ENCODE results near the gene MAZ.

MAZ gene

DNA sequence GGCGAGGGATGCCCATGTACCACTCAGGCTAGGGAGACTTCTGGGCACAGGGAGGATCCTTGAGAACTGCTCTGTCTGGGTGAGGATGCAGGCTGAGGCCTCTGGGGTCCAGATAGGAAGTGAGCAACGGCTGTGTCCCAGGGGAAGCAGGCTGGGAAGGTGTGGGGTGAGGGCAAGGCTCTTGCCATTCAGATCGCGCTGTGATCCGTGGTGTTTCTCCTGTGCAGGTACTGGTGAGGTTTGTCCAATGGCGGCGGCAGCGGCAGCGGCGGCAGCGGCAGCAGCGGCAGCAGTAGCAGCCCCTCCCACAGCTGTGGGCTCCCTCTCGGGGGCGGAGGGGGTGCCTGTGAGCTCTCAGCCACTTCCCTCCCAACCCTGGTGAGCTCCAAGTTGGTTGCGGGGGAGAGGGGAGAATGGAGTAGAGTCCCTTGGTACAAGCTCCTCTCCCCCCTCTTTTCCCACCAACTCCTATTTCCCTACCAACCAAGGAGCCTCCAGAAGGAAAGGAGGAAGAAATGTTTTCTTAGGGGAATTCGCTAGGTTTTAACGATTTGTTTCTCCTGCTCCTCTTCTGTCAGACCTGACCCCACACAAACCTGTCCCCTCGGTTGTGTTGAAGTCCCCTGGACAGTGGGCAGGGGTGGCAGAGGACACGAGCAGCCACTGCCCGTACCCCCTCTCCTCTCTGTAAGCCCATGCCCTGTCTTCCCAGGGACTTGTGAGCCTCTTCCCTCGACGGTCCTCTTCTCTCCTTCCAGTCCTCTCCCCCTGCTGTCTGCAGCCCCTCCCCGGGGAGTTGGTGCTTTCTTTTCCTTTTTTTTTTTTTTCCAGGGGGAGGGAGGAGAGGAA, 3.7 kb downstream of the MAZ start:
- no peak for DNase-seq

DNA sequence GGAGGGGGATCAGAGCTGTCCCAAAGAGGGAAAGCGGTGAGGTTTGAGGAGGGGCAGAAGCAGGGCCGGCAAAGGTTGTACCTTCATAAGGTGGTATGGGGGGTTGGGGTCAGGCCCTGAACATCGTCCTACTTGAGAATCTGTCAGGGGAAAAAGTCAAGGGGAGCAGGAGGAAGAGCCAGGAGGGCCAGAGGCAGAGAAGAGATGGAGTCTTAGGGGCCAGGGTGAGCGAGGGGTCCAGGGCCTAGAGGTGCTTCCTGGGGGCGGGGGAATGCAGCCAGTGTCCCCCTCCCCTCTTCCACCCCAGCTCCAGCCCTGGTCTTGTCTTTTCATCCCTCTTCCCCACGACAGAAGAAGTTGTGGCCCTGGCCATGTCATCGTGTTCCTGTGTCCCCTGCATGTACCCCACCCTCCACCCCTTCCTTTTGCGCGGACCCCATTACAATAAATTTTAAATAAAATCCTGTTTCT, 4.4 kb downstream of the MAZ start:
- DNase-seq: no peak

DNA sequence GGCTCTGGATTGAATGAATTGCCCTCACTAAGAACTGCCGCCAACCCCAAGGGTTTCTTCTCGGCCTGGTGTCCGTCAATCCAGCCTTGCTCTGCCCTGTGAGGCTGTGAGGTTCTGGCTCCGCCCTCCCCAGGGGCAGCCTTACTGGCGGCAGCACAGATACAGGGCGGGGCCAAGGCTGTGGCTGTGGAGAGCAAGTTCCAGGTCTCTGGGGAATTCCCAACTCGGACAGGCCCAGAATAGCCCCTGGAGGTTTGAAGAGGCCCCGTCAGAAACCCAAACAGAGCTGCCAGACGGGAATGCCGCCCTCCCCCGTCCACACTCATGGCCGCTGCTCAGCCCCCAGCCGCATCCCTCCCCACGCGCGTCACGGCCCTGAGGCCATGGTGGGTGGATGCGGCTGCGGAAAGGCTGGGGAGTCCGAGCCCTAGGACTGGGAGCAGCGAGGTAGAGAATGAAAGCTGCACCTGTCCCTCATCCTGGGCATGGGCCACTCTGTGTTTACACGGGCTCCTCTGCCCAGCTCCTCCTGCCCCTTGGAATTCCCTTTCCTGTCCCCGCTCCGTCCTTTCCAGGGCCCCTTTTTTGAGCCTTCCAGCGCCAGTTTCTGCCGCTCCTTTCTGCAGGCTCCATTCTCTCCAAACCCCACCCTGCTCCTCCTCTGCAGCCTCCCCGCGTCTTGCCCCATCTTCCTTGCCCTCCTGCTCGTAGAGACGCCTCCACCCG, 5.0 kb downstream of the MAZ start:
- DNase-seq: peak; percentile 74 to 92

DNA sequence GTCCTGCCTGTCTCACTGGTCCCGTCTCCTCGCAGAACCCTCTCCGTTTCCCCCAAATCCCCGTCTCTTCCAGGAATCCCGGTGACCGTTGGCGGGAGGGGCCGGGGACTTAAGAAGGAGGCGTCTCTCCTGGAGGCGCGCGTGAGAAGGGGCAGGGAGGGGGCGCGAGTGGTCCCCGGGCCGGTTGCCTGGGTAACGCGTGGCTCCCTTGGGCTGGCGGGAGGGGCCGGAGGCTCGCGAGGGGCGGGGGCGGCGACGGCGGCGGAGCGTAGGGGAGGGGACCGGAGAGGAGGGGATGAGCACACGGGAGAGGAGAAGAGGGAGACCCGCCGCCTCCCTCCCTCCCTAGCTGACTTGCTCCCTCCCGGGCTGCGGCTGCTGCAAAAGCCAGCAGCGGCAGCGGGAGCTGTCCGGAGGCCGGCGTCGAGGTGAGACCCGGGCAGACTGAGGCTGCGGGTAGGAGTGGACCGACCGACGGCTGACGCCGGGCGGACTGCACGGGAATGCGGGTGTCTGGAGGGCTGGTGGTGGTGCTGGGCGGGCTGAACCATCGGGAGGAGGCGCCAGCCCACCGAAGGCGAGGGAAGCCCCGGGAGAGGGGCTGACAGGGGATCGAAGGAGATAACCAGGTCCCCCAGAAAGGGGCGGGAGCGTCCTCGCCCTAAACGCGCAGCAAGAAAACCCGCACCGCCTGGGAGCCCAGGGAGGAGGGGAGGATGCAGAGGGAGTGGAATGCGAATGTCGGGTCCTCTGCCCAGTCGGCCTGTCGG, 5.8 kb downstream of the MAZ start, which contains the start of gene PRRT2:
PRRT2 (plus strand) TSS at position 298 of the 770 bp plus-strand sequence. CDS start 862 bp downstream, outside the sequence.
- DNase-seq: peak; percentile 38 to 66

GRCh38 chr16:29812754-29813643, 6.7 kb downstream of the MAZ start:
- no peak for DNase-seq

DNA sequence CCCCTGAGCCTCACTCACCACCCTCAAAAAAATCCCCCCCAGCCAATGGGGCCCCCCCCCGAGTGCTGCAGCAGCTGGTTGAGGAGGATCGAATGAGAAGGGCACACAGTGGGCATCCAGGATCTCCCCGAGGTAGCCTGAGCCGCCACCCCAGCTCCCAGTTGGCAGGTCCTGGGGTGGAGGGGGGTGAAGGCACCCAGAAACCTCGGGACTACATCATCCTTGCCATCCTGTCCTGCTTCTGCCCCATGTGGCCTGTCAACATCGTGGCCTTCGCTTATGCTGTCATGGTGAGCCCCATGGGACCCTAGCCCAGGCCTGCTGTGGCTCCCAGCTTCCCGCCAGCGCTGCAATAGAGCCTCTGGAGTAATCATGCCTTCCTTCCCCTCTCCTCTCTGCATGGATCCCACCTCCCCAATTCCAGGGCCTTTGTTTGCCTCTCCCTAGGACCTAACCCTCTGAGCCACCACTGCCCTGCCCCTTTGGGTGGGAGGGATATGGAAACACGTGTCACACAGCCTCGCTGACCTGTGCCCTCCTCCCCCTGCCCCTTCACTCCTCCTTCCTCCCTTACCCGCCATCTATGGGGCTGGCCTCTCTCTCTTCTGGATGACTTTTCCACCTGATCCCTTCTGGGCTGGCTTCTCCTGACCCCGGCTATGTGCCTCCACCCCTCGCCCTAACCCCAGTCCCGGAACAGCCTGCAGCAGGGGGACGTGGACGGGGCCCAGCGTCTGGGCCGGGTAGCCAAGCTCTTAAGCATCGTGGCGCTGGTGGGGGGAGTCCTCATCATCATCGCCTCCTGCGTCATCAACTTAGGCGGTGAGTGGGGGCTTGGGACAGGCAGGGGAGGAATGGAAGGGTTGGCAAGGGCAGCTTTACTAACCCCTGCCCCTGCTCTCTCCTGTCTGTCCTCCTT, 7.6 kb downstream of the MAZ start:
- no peak for DNase-seq

DNA sequence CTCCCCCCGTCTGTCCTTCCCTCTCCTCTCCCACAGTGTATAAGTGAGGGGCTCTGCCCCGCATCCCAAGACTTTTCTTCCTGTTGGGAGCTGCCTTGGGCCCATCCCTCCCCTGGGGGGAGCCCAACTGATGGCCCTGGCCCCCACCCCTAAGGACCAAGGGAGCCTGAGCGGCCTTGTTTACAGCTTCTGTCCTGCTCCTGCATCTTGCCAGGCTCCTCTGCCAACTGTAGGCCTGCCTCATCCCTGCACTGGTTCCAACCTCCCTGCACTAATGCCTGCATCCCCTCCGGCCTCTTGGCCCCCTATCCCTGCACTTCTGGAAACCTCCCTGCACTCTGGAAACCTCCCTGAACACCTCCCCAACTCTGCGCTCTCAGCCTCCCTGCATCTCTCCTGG, 8.3 kb downstream of the MAZ start:
- no peak for DNase-seq

- DNase-seq: peak in 1 of 2 experiments; percentile 50
These were observed 8.8 kb downstream of the MAZ start for GRCh38 chr16:29815032-29815721.

DNA sequence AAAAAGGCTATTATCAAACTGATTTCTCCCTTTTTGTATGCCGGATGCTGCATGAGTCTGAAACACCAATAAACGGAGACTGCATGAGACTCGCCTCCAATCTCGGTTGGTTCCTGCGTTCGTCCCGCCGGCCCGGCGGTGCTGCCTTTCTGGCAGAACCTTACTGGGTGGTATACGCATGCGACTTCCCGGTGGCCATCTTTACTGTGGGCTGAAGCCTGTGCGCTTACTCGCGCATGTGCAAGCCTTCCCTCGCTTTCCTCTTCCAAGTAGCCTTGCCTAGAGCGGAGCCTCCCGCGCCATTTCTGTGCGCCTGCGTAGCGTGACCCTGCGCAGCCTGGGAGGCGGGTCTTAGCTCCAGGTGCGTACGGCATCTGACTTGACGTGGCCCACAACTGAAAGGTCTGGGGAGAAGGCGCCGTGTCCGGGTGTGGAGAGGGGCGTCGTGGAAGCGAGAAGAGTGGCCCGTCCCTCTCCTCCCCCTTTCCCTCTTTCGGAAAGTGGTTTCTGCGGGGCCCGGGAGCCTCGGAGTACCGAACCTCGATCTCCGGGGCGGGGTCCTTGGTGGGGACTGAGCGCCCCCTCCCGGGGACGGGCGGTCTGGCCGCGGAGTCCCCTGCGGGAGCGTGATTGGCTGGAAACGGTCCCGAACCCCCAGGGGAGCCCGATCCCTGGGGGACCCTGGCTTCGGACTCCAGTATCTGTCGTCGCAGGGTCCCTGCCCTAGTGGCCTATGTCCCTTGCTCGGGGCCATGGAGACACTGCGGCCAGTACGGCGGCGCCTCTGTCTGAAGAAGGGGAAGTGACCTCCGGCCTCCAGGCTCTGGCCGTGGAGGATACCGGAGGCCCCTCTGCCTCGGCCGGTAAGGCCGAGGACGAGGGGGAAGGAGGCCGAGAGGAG, 9.7 kb downstream of the MAZ start, which contains the start of gene PAGR1:
PAGR1 (plus strand) TSS at position 360 of the 901 bp plus-strand sequence; CDS start at position 734, 374 bp downstream.
- DNase-seq: peak; percentile 96 to 99

DNA sequence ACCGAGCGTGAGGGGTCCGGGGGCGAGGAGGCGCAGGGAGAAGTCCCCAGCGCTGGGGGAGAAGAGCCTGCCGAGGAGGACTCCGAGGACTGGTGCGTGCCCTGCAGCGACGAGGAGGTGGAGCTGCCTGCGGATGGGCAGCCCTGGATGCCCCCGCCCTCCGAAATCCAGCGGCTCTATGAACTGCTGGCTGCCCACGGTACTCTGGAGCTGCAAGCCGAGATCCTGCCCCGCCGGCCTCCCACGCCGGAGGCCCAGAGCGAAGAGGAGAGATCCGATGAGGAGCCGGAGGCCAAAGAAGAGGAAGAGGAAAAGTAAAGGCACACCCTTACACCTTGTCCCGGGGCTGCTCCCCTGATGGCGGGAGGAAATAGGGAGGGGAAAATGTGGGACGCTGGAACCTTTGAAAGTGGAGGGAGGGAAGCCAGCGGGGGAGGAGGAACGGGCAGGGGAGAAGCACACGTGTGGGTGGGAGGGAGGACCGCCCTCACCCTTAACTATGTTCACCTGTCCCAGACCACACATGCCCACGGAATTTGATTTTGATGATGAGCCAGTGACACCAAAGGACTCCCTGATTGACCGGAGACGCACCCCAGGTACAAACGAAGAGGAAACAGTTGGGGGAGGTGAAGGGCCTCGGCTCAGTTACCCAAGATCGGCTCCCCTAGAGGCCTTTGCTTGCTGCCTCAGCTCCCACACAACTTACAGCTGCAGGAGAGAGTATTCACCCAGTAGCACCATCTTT, 10.5 kb downstream of the MAZ start:
- DNase-seq: peak in 1 of 2 experiments; percentile 58

DNA sequence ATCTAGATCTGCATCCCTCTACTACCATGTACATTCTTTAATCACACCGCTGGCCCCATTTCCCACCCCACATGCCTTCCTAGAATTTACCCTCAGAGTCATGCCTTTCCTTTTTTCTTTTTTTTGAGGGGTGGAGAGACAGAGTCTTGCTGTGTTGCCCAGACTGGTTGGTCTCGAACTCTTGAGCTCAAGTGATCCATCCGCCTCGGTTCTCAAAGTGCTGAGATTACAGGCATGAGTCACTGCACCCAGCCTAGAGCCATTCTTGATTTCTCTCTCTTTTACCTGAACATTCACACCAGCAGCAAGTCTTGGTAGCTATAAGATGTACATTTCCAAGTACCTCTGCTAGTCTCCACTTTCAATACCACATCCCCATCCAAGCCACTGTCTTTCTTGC, 11.8 kb downstream of the MAZ start:
- DNase-seq: no peak

- DNase-seq: no peak
These were observed 13.2 kb downstream of the MAZ start for GRCh38 chr16:29819506-29819905.

- DNase-seq: peak; percentile 38 to 67
These were observed 14.0 kb downstream of the MAZ start, which contains the start of gene MVP for GRCh38 chr16:29820271-29820701. MVP (plus strand) TSS chr16:29820462; CDS start chr16:29830550, 10,088 bp downstream.

DNA sequence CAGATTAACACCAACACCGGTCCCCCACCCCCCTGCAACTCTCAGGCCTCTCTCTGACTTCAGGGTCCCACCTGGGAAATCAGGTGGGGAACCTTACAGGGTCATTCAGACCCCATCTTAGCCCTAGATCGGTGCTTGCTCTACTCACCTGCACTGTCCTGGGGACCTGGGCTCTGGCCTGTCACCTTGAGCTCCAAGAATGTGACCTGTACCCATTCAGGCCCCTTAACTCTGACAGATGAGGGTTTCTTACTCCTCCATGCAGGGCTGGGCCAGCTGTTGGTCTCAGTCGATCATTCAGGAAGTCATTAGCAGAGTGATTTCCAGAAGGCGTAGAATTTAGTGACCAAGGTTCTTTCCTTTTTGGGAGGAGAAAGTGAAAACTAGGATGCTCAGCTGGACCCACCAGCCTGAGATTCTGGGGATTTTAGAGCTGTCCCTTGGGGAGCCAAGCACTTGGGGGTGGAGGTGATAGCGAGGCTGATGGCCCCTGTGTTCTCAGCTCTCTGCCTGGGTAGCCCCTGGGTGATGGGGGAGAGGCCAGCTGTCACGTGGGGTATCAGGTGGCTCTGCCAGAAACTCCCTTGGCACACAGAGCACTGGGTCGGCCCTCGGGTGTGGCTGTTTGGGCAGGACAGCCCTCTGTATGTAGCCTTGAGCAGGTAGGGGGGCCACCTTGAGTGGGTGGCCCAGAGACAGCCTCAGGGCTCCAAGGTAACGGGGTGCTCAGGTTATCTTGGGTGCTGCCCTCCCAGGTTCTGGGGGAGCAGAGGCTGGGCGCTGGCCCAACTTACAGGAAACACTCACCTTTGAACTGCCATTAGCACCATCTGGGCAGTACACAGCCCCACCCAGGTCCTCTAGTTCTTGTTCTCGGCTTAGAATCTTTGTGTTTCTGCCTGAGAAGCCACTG, 14.7 kb downstream of the MAZ start:
- DNase-seq: peak in 1 of 2 experiments; percentile 55

- DNase-seq: no peak
These were observed 15.3 kb downstream of the MAZ start for GRCh38 chr16:29821643-29822115.

DNA sequence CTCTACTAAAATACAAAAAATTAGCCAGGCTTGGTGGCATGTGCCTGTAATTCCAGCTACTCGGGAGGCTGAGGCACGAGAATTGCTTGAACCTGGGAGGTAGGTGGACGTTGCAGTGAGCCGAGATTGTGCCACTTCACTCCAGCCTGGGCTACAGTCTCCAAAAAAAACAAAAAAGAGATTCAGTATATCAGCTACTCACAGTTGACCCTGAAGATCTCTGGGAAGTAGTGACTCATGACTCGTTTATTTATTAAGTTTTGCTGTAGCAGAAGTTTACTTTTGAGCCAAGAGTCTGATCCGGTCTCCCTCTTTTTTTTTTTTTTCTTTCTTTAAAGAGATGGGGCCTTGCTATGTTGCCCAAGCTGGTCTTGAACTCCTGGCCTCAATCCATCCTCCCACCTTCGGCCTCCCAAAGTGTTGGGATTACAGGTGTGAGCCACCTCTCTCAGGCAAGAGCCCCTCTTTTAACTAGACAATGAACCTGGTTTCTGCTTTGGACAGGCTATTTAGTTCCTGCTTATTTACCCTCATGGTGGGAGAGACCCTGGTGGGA, 18.3 kb downstream of the MAZ start:
- peak in 1 of 2 experiments; percentile 32 for DNase-seq

All from NCI-H446 (cell line).